ENCODE data around the gene LASP1. TPM values are rescaled to one million over a fixed set of nuclear protein-coding genes. Genes with fewer than 3 reads are reported as not detected.
"Not testable (repeated sequence)": the region's sequence is repeated elsewhere in the genome, so short reads cannot be mapped to it uniquely, and the experiment has no call there.

LASP1 gene
- total RNA-seq, 2 donors from 2014 or later: 160 to 172 TPM

GRCh38 chr17:38911081-38911730 is 41.3 kb downstream of the LASP1 start:
- H3K4me1 Mint-ChIP-seq (ENCODE audit: low read depth): peaks cover 11% of the 10 kb centered on the region
- ATAC-seq (replicated peaks in 1 of 2): no peak
- no peak overlapping the region for H3K27ac Mint-ChIP-seq
- peaks cover 0 to 7% of the 10 kb centered on the region in 2 donors for H3K36me3 Mint-ChIP-seq (ENCODE audit: insufficient read depth in 2 of 2)
- H3K4me3 Mint-ChIP-seq: no peak overlapping the region
- DNase-seq: no peak
- H3K27me3 Mint-ChIP-seq (ENCODE audit: low read depth): no peaks in the 10 kb centered on the region
- H3K9me3 Mint-ChIP-seq: no peaks in the 10 kb centered on the region

GRCh38 chr17:38911731-38912081 is 41.8 kb downstream of the LASP1 start:
- H3K27ac Mint-ChIP-seq; ATAC-seq (replicated peaks in 1 of 2); H3K27me3 Mint-ChIP-seq (ENCODE audit: low read depth); H3K9me3 Mint-ChIP-seq; H3K4me3 Mint-ChIP-seq; H3K36me3 Mint-ChIP-seq (ENCODE audit: insufficient read depth in 2 of 2); DNase-seq: not testable (repeated sequence)
- H3K4me1 Mint-ChIP-seq (ENCODE audit: low read depth): peaks cover 10% of the 10 kb centered on the region

GRCh38 chr17:38912221-38912813 is 42.5 kb downstream of the LASP1 start:
- ATAC-seq (replicated peaks in 1 of 2) (no peak), DNase-seq (no peak)
- Mint-ChIP-seq H3K4me1 (ENCODE audit: low read depth) (peaks cover 7% of the 10 kb centered on the region), H3K36me3 (ENCODE audit: insufficient read depth in 2 of 2) (peaks cover 0 to 7% of the 10 kb centered on the region in 2 donors), H3K27me3 (ENCODE audit: low read depth) (no peaks in the 10 kb centered on the region), H3K4me3 (no peak overlapping the region), H3K9me3 (no peaks in the 10 kb centered on the region), H3K27ac (no peak overlapping the region)

GRCh38 chr17:38914741-38915638 is 45.1 kb downstream of the LASP1 start:
- H3K36me3 Mint-ChIP-seq (ENCODE audit: insufficient read depth in 2 of 2): peaks cover 0 to 12% of the 10 kb centered on the region in 2 donors
- H3K27me3 Mint-ChIP-seq (ENCODE audit: low read depth): no peaks in the 10 kb centered on the region
- no peak for ATAC-seq (replicated peaks in 1 of 2)

GRCh38 chr17:38915639-38915995 is 45.8 kb downstream of the LASP1 start:
- Mint-ChIP-seq H3K4me3 (no peak overlapping the region), H3K4me1 (ENCODE audit: low read depth) (peaks cover 12% of the 10 kb centered on the region), H3K27ac (no peak overlapping the region), H3K27me3 (ENCODE audit: low read depth) (no peaks in the 10 kb centered on the region), H3K36me3 (ENCODE audit: insufficient read depth in 2 of 2) (peaks cover 0 to 12% of the 10 kb centered on the region in 2 donors), H3K9me3 (no peaks in the 10 kb centered on the region)
- ATAC-seq (replicated peaks in 1 of 2) (no peak), DNase-seq (no peak)

More at GRCh38 chr17:38914741-38915638, 45.1 kb downstream of the LASP1 start:
- peaks cover 7% of the 10 kb centered on the region for H3K4me1 Mint-ChIP-seq (ENCODE audit: low read depth)
- H3K27ac Mint-ChIP-seq: no peak overlapping the region
- no peaks in the 10 kb centered on the region for H3K9me3 Mint-ChIP-seq
- no peak for DNase-seq
- no peak overlapping the region for H3K4me3 Mint-ChIP-seq

GRCh38 chr17:38916771-38917170 is 46.9 kb downstream of the LASP1 start:
- no peak for DNase-seq
- H3K36me3 Mint-ChIP-seq (ENCODE audit: insufficient read depth in 2 of 2): peaks cover 0 to 12% of the 10 kb centered on the region in 2 donors

GRCh38 chr17:38917259-38917658 is 47.4 kb downstream of the LASP1 start:
- Mint-ChIP-seq H3K4me3 (no peak overlapping the region), H3K36me3 (ENCODE audit: insufficient read depth in 2 of 2) (peaks cover 0 to 12% of the 10 kb centered on the region in 2 donors), H3K27ac (no peak overlapping the region), H3K4me1 (ENCODE audit: low read depth) (peaks cover 24% of the 10 kb centered on the region), H3K9me3 (no peaks in the 10 kb centered on the region), H3K27me3 (ENCODE audit: low read depth) (no peaks in the 10 kb centered on the region)
- DNase-seq (no peak), ATAC-seq (replicated peaks in 1 of 2) (no peak)

More at GRCh38 chr17:38916771-38917170, 46.9 kb downstream of the LASP1 start:
- Mint-ChIP-seq H3K27me3 (ENCODE audit: low read depth) (no peaks in the 10 kb centered on the region), H3K4me1 (ENCODE audit: low read depth) (peaks cover 19% of the 10 kb centered on the region), H3K9me3 (no peaks in the 10 kb centered on the region), H3K4me3 (no peak overlapping the region), H3K27ac (no peak overlapping the region)
- no peak for ATAC-seq (replicated peaks in 1 of 2)

GRCh38 chr17:38918129-38918913 is 48.5 kb downstream of the LASP1 start:
- Mint-ChIP-seq H3K4me3 (no peak overlapping the region), H3K27me3 (ENCODE audit: low read depth) (no peaks in the 10 kb centered on the region), H3K27ac (no peak overlapping the region), H3K36me3 (ENCODE audit: insufficient read depth in 2 of 2) (peaks cover 0 to 12% of the 10 kb centered on the region in 2 donors), H3K4me1 (ENCODE audit: low read depth) (peaks cover 24% of the 10 kb centered on the region), H3K9me3 (no peaks in the 10 kb centered on the region)
- no peak for ATAC-seq (replicated peaks in 1 of 2)
- no peak for DNase-seq

- H3K4me1 Mint-ChIP-seq (ENCODE audit: low read depth): peaks cover 24% of the 10 kb centered on the region
- no peaks in the 10 kb centered on the region for H3K9me3 Mint-ChIP-seq
- H3K27ac Mint-ChIP-seq: no peak overlapping the region
- H3K36me3 Mint-ChIP-seq (ENCODE audit: insufficient read depth in 2 of 2): peaks cover 0 to 12% of the 10 kb centered on the region in 2 donors
- DNase-seq (no peak), ATAC-seq (replicated peaks in 1 of 2) (no peak)
- H3K27me3 Mint-ChIP-seq (ENCODE audit: low read depth): no peaks in the 10 kb centered on the region
- no peak overlapping the region for H3K4me3 Mint-ChIP-seq
These were observed 49.1 kb downstream of the LASP1 start for GRCh38 chr17:38918916-38919315.

- ATAC-seq (replicated peaks in 1 of 2) (no peak), DNase-seq (no peak)
- Mint-ChIP-seq H3K4me1 (ENCODE audit: low read depth) (peaks cover 24% of the 10 kb centered on the region), H3K27me3 (ENCODE audit: low read depth) (no peaks in the 10 kb centered on the region), H3K36me3 (ENCODE audit: insufficient read depth in 2 of 2) (peaks cover 0 to 10% of the 10 kb centered on the region in 2 donors), H3K4me3 (no peak overlapping the region), H3K9me3 (no peaks in the 10 kb centered on the region), H3K27ac (no peak overlapping the region)
These were observed 49.6 kb downstream of the LASP1 start for GRCh38 chr17:38919316-38920078.

- no peaks in the 10 kb centered on the region for H3K9me3 Mint-ChIP-seq
- H3K27ac Mint-ChIP-seq: peak overlapping the region; percentile 55
- no peaks in the 10 kb centered on the region for H3K27me3 Mint-ChIP-seq (ENCODE audit: low read depth)
- DNase-seq: no peak
- peaks cover 34% of the 10 kb centered on the region for H3K4me1 Mint-ChIP-seq (ENCODE audit: low read depth)
- H3K4me3 Mint-ChIP-seq: no peak overlapping the region
- H3K36me3 Mint-ChIP-seq (ENCODE audit: insufficient read depth in 2 of 2): peaks cover 0 to 9% of the 10 kb centered on the region in 2 donors
- no peak for ATAC-seq (replicated peaks in 1 of 2)
These were observed 50.8 kb downstream of the LASP1 start for GRCh38 chr17:38920374-38921291.
